CD4-positive, alpha-beta T cell treated with Interleukin-10 for 1 hour (primary cell): Measurements from ENCODE around the gene VSNL1.

Experiments
- DNase-seq: peaks from one replicate; pipeline ENCODE4 v3.0.0-alpha.2; 2020

Gene VSNL1

GRCh38 chr2:17648581-17648980 is 108.1 kb downstream of the VSNL1 start:
- DNase-seq, result no peak

- DNase-seq, result no peak
Measured at GRCh38 chr2:17649026-17649425, 108.5 kb downstream of the VSNL1 start.

GRCh38 chr2:17652681-17653394 is 112.3 kb downstream of the VSNL1 start:
- DNase-seq, result no peak

GRCh38 chr2:17657759-17658158 is 117.3 kb downstream of the VSNL1 start:
- no peak for DNase-seq

- DNase-seq, result no peak
Measured at GRCh38 chr2:17658251-17658843, 117.9 kb downstream of the VSNL1 start.

GRCh38 chr2:17660219-17660618 is 119.7 kb downstream of the VSNL1 start:
- DNase-seq, result no peak

GRCh38 chr2:17661460-17661859 is 121.0 kb downstream of the VSNL1 start:
- DNase-seq, result no peak

- DNase-seq, result no peak
Measured at GRCh38 chr2:17662723-17663122, 122.2 kb downstream of the VSNL1 start.

GRCh38 chr2:17664534-17664933 is 124.0 kb downstream of the VSNL1 start:
- DNase-seq, result no peak

GRCh38 chr2:17667898-17668297 is 127.4 kb downstream of the VSNL1 start:
- DNase-seq, result no peak

- no peak for DNase-seq
Measured at GRCh38 chr2:17672583-17673317, 132.3 kb downstream of the VSNL1 start.

- DNase-seq, result no peak
Measured at GRCh38 chr2:17674817-17675216, 134.3 kb downstream of the VSNL1 start.

- no peak for DNase-seq
Measured at GRCh38 chr2:17680119-17680518, 139.6 kb downstream of the VSNL1 start.

GRCh38 chr2:17682098-17682857 is 141.8 kb downstream of the VSNL1 start:
- no peak for DNase-seq

- DNase-seq, result no peak
Measured at GRCh38 chr2:17683981-17684380, 143.5 kb downstream of the VSNL1 start.

GRCh38 chr2:17688600-17688999 is 148.1 kb downstream of the VSNL1 start:
- no peak for DNase-seq

GRCh38 chr2:17689010-17689409 is 148.5 kb downstream of the VSNL1 start:
- DNase-seq, result no peak

- no peak for DNase-seq
Measured at GRCh38 chr2:17690776-17691175, 150.3 kb downstream of the VSNL1 start.
